Liver (tissue), 9 donors: Measurements from ENCODE around the gene CALML3. TPM values are rescaled to one million over a fixed set of nuclear protein-coding genes. Genes with fewer than 3 reads are reported as not detected.

Experiments
- DNase-seq: peaks from one replicate; pipeline ENCODE4 v3.0.0-alpha.2; 2017; ENCODE audit warnings: low spot score
- H3K27ac ChIP-seq, 2 donors: one replicate each; pipeline ENCODE4 v1.7.0; 2013; ENCODE audit warnings: inconsistent platforms in 2 of 2, low read length in 2 of 2, control low read depth in 1 of 2, low read depth in 1 of 2, mild to moderate bottlenecking in 1 of 2
- H3K27me3 ChIP-seq, 4 donors: one replicate each; pipeline versions ENCODE4 v1.6.1 to v1.7.0; 2013; ENCODE audit warnings: low read length in 3 of 4, inconsistent platforms in 1 of 4, mild to moderate bottlenecking in 1 of 4, moderate library complexity in 1 of 4; ENCODE audit not compliant: control insufficient read depth in 4 of 4, insufficient read depth in 4 of 4
- H3K36me3 ChIP-seq, 4 donors: one replicate each; pipeline versions ENCODE4 v1.6.1 to v1.7.0; 2013; ENCODE audit warnings: low read length in 3 of 4, mild to moderate bottlenecking in 3 of 4, low read depth in 1 of 4, moderate library complexity in 1 of 4; ENCODE audit not compliant: control insufficient read depth in 4 of 4, insufficient read depth in 3 of 4
- H3K4me1 ChIP-seq, 4 donors: one replicate each; pipeline versions ENCODE4 v1.6.1 to v1.7.0; 2013; ENCODE audit warnings: low read length in 3 of 4, mild to moderate bottlenecking in 3 of 4, moderate library complexity in 1 of 4; ENCODE audit not compliant: control insufficient read depth in 4 of 4, insufficient read depth in 4 of 4
- H3K4me3 ChIP-seq, 3 donors: one replicate each; pipeline versions ENCODE4 v1.6.1 to v1.7.0; 2013; ENCODE audit warnings: low read length in 3 of 3, control low read depth in 1 of 3, low read depth in 1 of 3, mild to moderate bottlenecking in 1 of 3
- H3K9ac ChIP-seq, 2 donors: one replicate each; pipeline ENCODE4 v1.7.0; 2013; ENCODE audit warnings: low read length in 2 of 2, mild to moderate bottlenecking in 2 of 2, moderate library complexity in 2 of 2, control low read depth in 1 of 2, low read depth in 1 of 2
- H3K9me3 ChIP-seq, 4 donors: one replicate each; pipeline versions ENCODE4 v1.6.1 to v1.7.0; 2013; ENCODE audit warnings: low read length in 3 of 4; ENCODE audit not compliant: control insufficient read depth in 4 of 4
- EGR1 ChIP-seq, 2 donors: IDR thresholded peaks; 2 replicates each; pipeline ENCODE4 v1.6.1; 2016 to 2018; ENCODE audit warnings: antibody characterized with exemption in 2 of 2, low read depth in 2 of 2
- FOXA1 ChIP-seq: IDR thresholded peaks from 2 replicates; pipeline ENCODE4 v1.6.1; 2016; ENCODE audit warnings: antibody characterized with exemption
- FOXA2 ChIP-seq: IDR thresholded peaks from 2 replicates; pipeline ENCODE4 v1.6.1; 2016; ENCODE audit warnings: antibody characterized with exemption
- HNF4A ChIP-seq, 2 donors: conservative IDR thresholded peaks; 2 replicates each; pipeline ENCODE4 v1.6.1; 2016; ENCODE audit warnings: antibody characterized with exemption in 2 of 2, mild to moderate bottlenecking in 2 of 2
- HNF4G ChIP-seq: IDR thresholded peaks from 2 replicates; pipeline ENCODE4 v1.6.1; 2016; ENCODE audit warnings: antibody characterized with exemption
- JUND ChIP-seq, 2 donors: IDR thresholded peaks; 2 replicates each; pipeline ENCODE4 v1.6.1; 2016; ENCODE audit warnings: antibody characterized with exemption in 2 of 2
- NR2F2 ChIP-seq: IDR thresholded peaks from 2 replicates; pipeline ENCODE4 v1.6.1; 2016; ENCODE audit warnings: antibody characterized with exemption
- SP1 ChIP-seq: IDR thresholded peaks from 2 replicates; pipeline ENCODE4 v1.6.1; 2018; ENCODE audit warnings: antibody characterized with exemption, mild to moderate bottlenecking
- YY1 ChIP-seq: IDR thresholded peaks from 2 replicates; pipeline ENCODE4 v1.6.1; 2016; ENCODE audit warnings: antibody characterized with exemption, mild to moderate bottlenecking
- WGBS: extraction: QIAGEN DNeasy Blood & Tissue Kit; methylation state at CpG from one replicate; pipeline ENCODE4 v1.1.7; 2013; 5-methylcytosine and 5-hydroxymethylcytosine counted together
- polyA plus RNA-seq, 2 donors: library from polyadenylated mRNA; stranded (reverse) in 1 of 2; unstranded in 1 of 2; fragments of 200-250 nt in 1 of 2; fragments of >200 nt in 1 of 2; fragmentation: Nextera tagmentation in 1 of 2; extraction: Ambion mirVana in 1 of 2; gene quantifications; one replicate each; pipeline versions ENCODE4 v1.2.1 to v1.2.3, GENCODE V29; 2013 to 2015
- total RNA-seq, 2 donors: library from RNA; depleted of rRNA; stranded (reverse); fragments of >200 nt; gene quantifications; one replicate each; pipeline ENCODE4 v1.2.3, GENCODE V29; 2014
- TF ChIP-seq, protein P1 (sequence below): IDR thresholded peaks from 2 replicates; pipeline ENCODE4 v1.6.1; 2016; ENCODE audit warnings: antibody characterized with exemption, mild to moderate bottlenecking
- TF ChIP-seq, protein P2 (sequence below): IDR thresholded peaks from 2 replicates; pipeline ENCODE4 v1.6.1; 2016; ENCODE audit warnings: antibody characterized with exemption
- TF ChIP-seq, protein P3 (sequence below): fragments of 150-350 bp; IDR thresholded peaks from 2 replicates; pipeline ENCODE4 v1.5.1; 2017; ENCODE audit warnings: improper control_type of control experiment, low read depth, low read length; ENCODE audit not compliant: missing input control
- TF ChIP-seq, protein P4 (sequence below): IDR thresholded peaks from 2 replicates; pipeline ENCODE4 v1.6.1; 2016; ENCODE audit warnings: antibody characterized with exemption
- donor health status: healthy.
- donor health status: healthy.
- donor health status: healthy.
- donor health status: healthy.
- donor health status: healthy.

The CALML3 gene
- total and polyA plus RNA-seq, 4 donors, result not detected

DNA sequence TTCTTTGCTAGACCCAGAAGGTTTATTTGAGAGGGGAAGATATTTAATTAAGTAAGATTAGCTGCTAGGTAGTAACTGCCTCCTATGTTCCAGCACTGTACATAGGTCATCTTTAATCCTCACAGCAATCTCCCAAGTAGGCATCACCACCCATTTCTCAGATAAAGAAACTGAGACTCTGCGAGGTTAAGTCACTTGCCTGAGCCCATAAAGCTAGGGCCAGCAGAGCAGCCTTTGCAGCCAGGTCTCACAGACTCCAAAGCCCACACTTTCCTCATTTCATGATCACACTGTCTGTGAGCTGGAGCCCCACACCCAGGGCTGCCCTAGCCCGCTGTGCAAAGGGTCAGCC is 20.6 kb downstream of the CALML3 start:
- Histone ChIP-seq H3K27me3 (no peaks in the 10 kb centered on the region), H3K4me1 (peaks cover 3 to 44% (median 29%) of the 10 kb centered on the region in 4 donors), H3K9ac (no peak overlapping the region), H3K36me3 (no peaks in the 10 kb centered on the region), H3K27ac (no peak overlapping the region), H3K4me3 (no peak overlapping the region), H3K9me3 (no peaks in the 10 kb centered on the region)
- no peak for DNase-seq
- WGBS, result 91% methylated on average over 2 of the region's 2 CpGs
- TF ChIP-seq HNF4A (conservative IDR thresholded peaks at IDR 0.05), result no peak
- TF ChIP-seq JUND (IDR thresholded peaks at IDR 0.05), result no peak
- TF ChIP-seq HNF4G, result no peak
- no peak for TF ChIP-seq SP1
- TF ChIP-seq, protein P1, sequence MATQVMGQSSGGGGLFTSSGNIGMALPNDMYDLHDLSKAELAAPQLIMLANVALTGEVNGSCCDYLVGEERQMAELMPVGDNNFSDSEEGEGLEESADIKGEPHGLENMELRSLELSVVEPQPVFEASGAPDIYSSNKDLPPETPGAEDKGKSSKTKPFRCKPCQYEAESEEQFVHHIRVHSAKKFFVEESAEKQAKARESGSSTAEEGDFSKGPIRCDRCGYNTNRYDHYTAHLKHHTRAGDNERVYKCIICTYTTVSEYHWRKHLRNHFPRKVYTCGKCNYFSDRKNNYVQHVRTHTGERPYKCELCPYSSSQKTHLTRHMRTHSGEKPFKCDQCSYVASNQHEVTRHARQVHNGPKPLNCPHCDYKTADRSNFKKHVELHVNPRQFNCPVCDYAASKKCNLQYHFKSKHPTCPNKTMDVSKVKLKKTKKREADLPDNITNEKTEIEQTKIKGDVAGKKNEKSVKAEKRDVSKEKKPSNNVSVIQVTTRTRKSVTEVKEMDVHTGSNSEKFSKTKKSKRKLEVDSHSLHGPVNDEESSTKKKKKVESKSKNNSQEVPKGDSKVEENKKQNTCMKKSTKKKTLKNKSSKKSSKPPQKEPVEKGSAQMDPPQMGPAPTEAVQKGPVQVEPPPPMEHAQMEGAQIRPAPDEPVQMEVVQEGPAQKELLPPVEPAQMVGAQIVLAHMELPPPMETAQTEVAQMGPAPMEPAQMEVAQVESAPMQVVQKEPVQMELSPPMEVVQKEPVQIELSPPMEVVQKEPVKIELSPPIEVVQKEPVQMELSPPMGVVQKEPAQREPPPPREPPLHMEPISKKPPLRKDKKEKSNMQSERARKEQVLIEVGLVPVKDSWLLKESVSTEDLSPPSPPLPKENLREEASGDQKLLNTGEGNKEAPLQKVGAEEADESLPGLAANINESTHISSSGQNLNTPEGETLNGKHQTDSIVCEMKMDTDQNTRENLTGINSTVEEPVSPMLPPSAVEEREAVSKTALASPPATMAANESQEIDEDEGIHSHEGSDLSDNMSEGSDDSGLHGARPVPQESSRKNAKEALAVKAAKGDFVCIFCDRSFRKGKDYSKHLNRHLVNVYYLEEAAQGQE, result no peak

DNA sequence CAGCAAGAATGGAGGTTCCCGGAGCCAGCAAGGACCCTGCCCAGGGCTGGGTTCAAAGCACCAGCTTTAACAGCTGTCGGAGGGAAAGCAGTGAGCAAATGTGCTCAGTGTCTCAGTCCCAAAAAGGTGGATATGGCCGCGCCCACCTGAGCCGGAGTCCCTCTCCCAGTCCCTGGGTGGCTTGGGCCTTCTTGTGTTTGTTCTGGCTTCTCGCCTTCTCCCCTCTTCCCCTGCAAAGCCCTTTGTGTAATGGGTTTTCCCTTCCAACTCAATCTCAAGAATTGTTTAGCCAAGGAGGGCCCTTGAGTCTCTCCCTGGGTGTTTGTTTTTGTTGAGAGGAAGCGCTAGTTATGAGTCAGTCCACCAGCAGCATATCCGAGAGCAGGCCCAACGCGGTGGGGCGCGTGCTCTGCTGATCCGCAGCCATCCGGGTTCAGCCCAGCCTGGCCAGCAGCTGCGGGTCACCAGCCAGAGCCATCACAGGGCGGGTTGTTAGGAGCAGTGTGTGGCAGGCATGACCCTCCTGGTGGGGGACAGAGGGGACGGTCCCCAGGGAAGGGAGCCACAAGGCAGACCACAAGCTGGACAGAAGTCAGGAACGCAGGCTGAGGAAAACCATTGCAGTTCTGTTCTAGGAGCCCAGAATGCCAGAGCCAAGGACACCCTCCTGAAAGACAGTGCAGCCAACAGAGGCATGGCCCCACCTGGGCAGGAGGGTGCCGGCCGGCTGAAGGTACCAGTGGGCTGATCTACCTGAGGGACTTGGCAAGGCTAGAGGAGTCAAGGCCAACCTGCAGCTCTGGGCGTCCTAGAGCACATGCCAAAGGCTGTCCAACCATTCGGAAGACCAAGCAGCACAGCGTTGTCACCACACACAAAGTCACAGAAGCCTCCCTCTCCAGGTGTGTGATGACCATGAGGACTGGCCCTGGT is 21.3 kb downstream of the CALML3 start:
- Histone ChIP-seq H3K4me3 (no peak overlapping the region), H3K9ac (no peak overlapping the region), H3K27me3 (no peaks in the 10 kb centered on the region), H3K27ac (no peak overlapping the region), H3K36me3 (no peaks in the 10 kb centered on the region), H3K4me1 (peaks cover 3 to 44% (median 29%) of the 10 kb centered on the region in 4 donors), H3K9me3 (no peaks in the 10 kb centered on the region)
- TF ChIP-seq NR2F2, result no peak
- TF ChIP-seq, protein P2, sequence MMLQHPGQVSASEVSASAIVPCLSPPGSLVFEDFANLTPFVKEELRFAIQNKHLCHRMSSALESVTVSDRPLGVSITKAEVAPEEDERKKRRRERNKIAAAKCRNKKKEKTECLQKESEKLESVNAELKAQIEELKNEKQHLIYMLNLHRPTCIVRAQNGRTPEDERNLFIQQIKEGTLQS, result no peak
- no peak for TF ChIP-seq JUND (IDR thresholded peaks at IDR 0.05)
- no peak for DNase-seq
- WGBS, result 79% methylated on average over 23 of the region's 23 CpGs

DNA sequence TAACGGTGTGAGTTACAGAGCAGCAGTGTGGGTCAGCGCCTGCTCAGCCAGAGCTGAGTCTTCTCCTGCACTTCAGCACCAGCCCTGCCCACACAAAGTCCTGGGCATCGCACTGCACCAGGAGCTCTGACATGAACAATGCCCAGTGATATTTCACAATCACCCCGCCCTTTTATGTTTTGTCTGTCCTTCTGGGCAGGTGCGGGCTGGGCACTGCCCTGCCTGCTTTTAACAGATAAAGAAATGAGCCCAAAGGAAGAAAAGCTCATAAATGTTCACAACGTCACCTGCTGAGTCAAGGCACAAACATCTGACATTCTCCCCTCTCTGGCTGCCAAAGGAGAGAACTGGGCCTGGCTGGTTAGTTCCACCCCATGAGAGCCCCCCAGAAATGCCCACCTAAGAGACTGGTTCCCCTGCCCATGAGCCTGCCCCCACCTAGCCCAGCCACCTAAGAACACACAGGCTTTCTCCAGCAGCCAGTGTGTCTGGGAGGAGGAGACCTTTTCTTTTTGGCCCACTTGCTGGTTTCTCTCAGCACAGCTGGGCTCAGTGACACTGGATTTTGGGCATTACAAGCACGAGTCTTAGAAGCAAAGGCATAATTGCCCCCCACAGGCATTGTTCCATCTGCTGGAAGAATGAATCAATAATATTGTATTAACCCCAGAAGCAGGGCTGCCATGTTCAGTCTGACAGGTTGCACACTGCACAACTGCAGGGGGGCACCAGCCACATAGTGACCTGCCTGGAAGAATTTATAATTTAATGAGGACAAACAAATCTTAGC is 22.3 kb downstream of the CALML3 start:
- no peak for DNase-seq
- 61% methylated on average over 7 of the region's 7 CpGs for WGBS
- H3K27ac ChIP-seq, result peak overlapping the region in 1 of 2 donors; percentile 58
- H3K9me3 ChIP-seq, result no peaks in the 10 kb centered on the region
- no peaks in the 10 kb centered on the region for H3K36me3 ChIP-seq
- H3K27me3 ChIP-seq, result no peaks in the 10 kb centered on the region
- H3K4me1 ChIP-seq, result peaks cover 3 to 44% (median 29%) of the 10 kb centered on the region in 4 donors
- H3K4me3 ChIP-seq, result no peak overlapping the region
- no peak overlapping the region for H3K9ac ChIP-seq
- TF ChIP-seq YY1, result peak; percentile 27
- TF ChIP-seq, protein P3, sequence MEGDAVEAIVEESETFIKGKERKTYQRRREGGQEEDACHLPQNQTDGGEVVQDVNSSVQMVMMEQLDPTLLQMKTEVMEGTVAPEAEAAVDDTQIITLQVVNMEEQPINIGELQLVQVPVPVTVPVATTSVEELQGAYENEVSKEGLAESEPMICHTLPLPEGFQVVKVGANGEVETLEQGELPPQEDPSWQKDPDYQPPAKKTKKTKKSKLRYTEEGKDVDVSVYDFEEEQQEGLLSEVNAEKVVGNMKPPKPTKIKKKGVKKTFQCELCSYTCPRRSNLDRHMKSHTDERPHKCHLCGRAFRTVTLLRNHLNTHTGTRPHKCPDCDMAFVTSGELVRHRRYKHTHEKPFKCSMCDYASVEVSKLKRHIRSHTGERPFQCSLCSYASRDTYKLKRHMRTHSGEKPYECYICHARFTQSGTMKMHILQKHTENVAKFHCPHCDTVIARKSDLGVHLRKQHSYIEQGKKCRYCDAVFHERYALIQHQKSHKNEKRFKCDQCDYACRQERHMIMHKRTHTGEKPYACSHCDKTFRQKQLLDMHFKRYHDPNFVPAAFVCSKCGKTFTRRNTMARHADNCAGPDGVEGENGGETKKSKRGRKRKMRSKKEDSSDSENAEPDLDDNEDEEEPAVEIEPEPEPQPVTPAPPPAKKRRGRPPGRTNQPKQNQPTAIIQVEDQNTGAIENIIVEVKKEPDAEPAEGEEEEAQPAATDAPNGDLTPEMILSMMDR, result no peak
- TF ChIP-seq NR2F2, result no peak
- TF ChIP-seq FOXA2, result no peak
- no peak for TF ChIP-seq FOXA1
- no peak for TF ChIP-seq JUND (IDR thresholded peaks at IDR 0.05)
- no peak for TF ChIP-seq SP1
- TF ChIP-seq EGR1 (IDR thresholded peaks at IDR 0.05; ENCODE audit: low read depth in 2 of 2), result no peak
- no peak for TF ChIP-seq HNF4G
- TF ChIP-seq, protein P4, sequence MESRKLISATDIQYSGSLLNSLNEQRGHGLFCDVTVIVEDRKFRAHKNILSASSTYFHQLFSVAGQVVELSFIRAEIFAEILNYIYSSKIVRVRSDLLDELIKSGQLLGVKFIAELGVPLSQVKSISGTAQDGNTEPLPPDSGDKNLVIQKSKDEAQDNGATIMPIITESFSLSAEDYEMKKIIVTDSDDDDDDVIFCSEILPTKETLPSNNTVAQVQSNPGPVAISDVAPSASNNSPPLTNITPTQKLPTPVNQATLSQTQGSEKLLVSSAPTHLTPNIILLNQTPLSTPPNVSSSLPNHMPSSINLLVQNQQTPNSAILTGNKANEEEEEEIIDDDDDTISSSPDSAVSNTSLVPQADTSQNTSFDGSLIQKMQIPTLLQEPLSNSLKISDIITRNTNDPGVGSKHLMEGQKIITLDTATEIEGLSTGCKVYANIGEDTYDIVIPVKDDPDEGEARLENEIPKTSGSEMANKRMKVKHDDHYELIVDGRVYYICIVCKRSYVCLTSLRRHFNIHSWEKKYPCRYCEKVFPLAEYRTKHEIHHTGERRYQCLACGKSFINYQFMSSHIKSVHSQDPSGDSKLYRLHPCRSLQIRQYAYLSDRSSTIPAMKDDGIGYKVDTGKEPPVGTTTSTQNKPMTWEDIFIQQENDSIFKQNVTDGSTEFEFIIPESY, result no peak
- TF ChIP-seq, protein P1, result no peak
